OCI-LY3 (cell line): ENCODE results near the gene HOXC11.

Experiments used
- H2AFZ ChIP-seq: fragments of 200-600, 300-600 bp; shearing (Covaris generic); 2 replicates; pipeline ENCODE4 v1.6.0; 2014; ENCODE audit warnings: antibody characterized with exemption, low read depth, low read length
- H3K27ac ChIP-seq: fragments of 200-600, 300-600 bp; sonication (generic); 2 replicates; pipeline ENCODE4 v1.5.1; 2014; ENCODE audit warnings: mild to moderate bottlenecking, low read length, moderate library complexity, mixed read lengths
- H3K27me3 ChIP-seq: fragments of 200-600, 300-600 bp; sonication (generic); 2 replicates; pipeline ENCODE4 v1.6.1; 2014; ENCODE audit warnings: low read depth, low read length, mixed read lengths
- H3K36me3 ChIP-seq: fragments of 200-600, 300-600 bp; sonication (generic); replicated peaks from 2 replicates; pipeline ENCODE3; 2014; ENCODE audit warnings: low read depth, low read length, mixed read lengths
- H3K4me1 ChIP-seq: fragments of 300-600, 200-600 bp; sonication (generic); 2 replicates; pipeline ENCODE4 v1.6.1; 2014; ENCODE audit warnings: low read length, mixed read lengths
- H3K4me2 ChIP-seq: fragments of 200-600, 300-600 bp; sonication (generic); 2 replicates; pipeline ENCODE4 v1.6.1; 2014; ENCODE audit warnings: low read length, mixed read lengths
- H3K4me3 ChIP-seq: fragments of 300-600, 200-600 bp; sonication (generic); 2 replicates; pipeline ENCODE4 v1.5.1; 2014; ENCODE audit warnings: antibody characterized with exemption, mild to moderate bottlenecking, low read length, moderate library complexity
- H3K79me2 ChIP-seq: fragments of 300-600, 200-600 bp; shearing (Covaris generic); 2 replicates; pipeline ENCODE4 v1.6.1; 2014; ENCODE audit warnings: mild to moderate bottlenecking, low read length, mixed read lengths
- H3K9ac ChIP-seq: fragments of 300-600, 200-600 bp; shearing (Covaris generic); 2 replicates; pipeline ENCODE4 v1.6.0; 2014; ENCODE audit warnings: mild to moderate bottlenecking, low read length, moderate library complexity
- H3K9me3 ChIP-seq: fragments of 200-600, 300-600 bp; shearing (Covaris generic); 2 replicates; pipeline ENCODE4 v1.6.1; 2014; ENCODE audit warnings: low read length, mixed read lengths; ENCODE audit not compliant: insufficient read depth
- H4K20me1 ChIP-seq: fragments of 200-600, 300-600 bp; sonication (generic); 2 replicates; pipeline ENCODE4 v1.6.1; 2016; ENCODE audit warnings: low read length, mixed read lengths; ENCODE audit not compliant: insufficient read depth
- CTCF ChIP-seq: fragments of 200-600, 300-600 bp; sonication (generic); IDR thresholded peaks from 2 replicates; pipeline ENCODE4 v1.5.1; 2014; ENCODE audit warnings: antibody characterized with exemption, low read length, low read depth
- EZH2phosphoT487 ChIP-seq: fragments of 200-600 bp; shearing (Covaris generic); IDR thresholded peaks from 2 replicates; pipeline ENCODE4 v1.6.1; 2018; ENCODE audit warnings: antibody characterized with exemption, mixed run types, low read depth

Gene HOXC11

GRCh38 chr12:54001283-54002187 is 28.6 kb downstream of the HOXC11 start:
- peaks cover 22% of the 10 kb centered on the region for H3K4me1 ChIP-seq
- no peak for TF ChIP-seq EZH2phosphoT487
- no peak for TF ChIP-seq CTCF
- H3K4me3 ChIP-seq = no peak overlapping the region
- H3K27ac ChIP-seq = no peak overlapping the region
- H3K4me2 ChIP-seq = no peak overlapping the region
- no peaks in the 10 kb centered on the region for H3K36me3 ChIP-seq
- H4K20me1 ChIP-seq = no peaks in the 10 kb centered on the region
- peaks cover 8% of the 10 kb centered on the region for H3K27me3 ChIP-seq
- H3K9ac ChIP-seq = no peak overlapping the region
- H2AFZ ChIP-seq = no peak overlapping the region
- H3K9me3 ChIP-seq = no peaks in the 10 kb centered on the region
- no peaks in the 10 kb centered on the region for H3K79me2 ChIP-seq

GRCh38 chr12:54002278-54002914 is 29.5 kb downstream of the HOXC11 start:
- H3K9me3 ChIP-seq = no peaks in the 10 kb centered on the region
- H3K4me2 ChIP-seq = no peak overlapping the region
- no peak overlapping the region for H3K27ac ChIP-seq
- H4K20me1 ChIP-seq = no peaks in the 10 kb centered on the region
- H3K9ac ChIP-seq = no peak overlapping the region
- H3K4me1 ChIP-seq = peaks cover 23% of the 10 kb centered on the region
- TF ChIP-seq EZH2phosphoT487 (no peak), CTCF (no peak)
- H2AFZ ChIP-seq = no peak overlapping the region
- no peaks in the 10 kb centered on the region for H3K79me2 ChIP-seq
- H3K4me3 ChIP-seq = no peak overlapping the region
- peaks cover 17% of the 10 kb centered on the region for H3K27me3 ChIP-seq
- H3K36me3 ChIP-seq = no peaks in the 10 kb centered on the region

- no peak overlapping the region for H3K9ac ChIP-seq
- no peak overlapping the region for H3K4me3 ChIP-seq
- no peak overlapping the region for H3K4me2 ChIP-seq
- no peaks in the 10 kb centered on the region for H3K9me3 ChIP-seq
- H3K79me2 ChIP-seq = no peaks in the 10 kb centered on the region
- H3K27ac ChIP-seq = no peak overlapping the region
- no peaks in the 10 kb centered on the region for H3K36me3 ChIP-seq
- H2AFZ ChIP-seq = no peak overlapping the region
- peaks cover 23% of the 10 kb centered on the region for H3K4me1 ChIP-seq
- peaks cover 22% of the 10 kb centered on the region for H3K27me3 ChIP-seq
- TF ChIP-seq EZH2phosphoT487 = no peak
- no peak for TF ChIP-seq CTCF
- H4K20me1 ChIP-seq = no peaks in the 10 kb centered on the region
Measured at GRCh38 chr12:54002915-54003389, 30.0 kb downstream of the HOXC11 start.

GRCh38 chr12:54003625-54004024 is 30.7 kb downstream of the HOXC11 start:
- H3K4me1 ChIP-seq = peaks cover 26% of the 10 kb centered on the region
- H3K9me3 ChIP-seq = no peaks in the 10 kb centered on the region
- H3K27ac ChIP-seq = no peak overlapping the region
- H3K27me3 ChIP-seq = peaks cover 27% of the 10 kb centered on the region
- H4K20me1 ChIP-seq = no peaks in the 10 kb centered on the region
- 0 out of 2 replicates have a peak overlapping the region, but pooled peaks have one; percentile 1 for H2AFZ ChIP-seq
- no peaks in the 10 kb centered on the region for H3K36me3 ChIP-seq
- no peak overlapping the region for H3K9ac ChIP-seq
- H3K4me3 ChIP-seq = no peak overlapping the region
- no peaks in the 10 kb centered on the region for H3K79me2 ChIP-seq
- TF ChIP-seq EZH2phosphoT487 = no peak
- TF ChIP-seq CTCF = no peak
- peak overlapping the region; percentile 13; the same call in 1 of the 2 replicates for H3K4me2 ChIP-seq
